Measurements from ENCODE around the gene PKLR. TPM values are rescaled to one million over a fixed set of nuclear protein-coding genes. Genes with fewer than 3 reads are reported as not detected.

PKLR gene
- total and polyA plus RNA-seq, 2 of the 8 experiments (the other 6 are each of a cell fraction or from before 2014, with no cell fraction given): 2.3 to 7.5 TPM

GRCh38 chr1:155297384-155297783 lies 3.9 kb downstream of the PKLR start (continued):
- no peak for TF ChIP-seq CTCF (IDR thresholded peaks at IDR 0.05; ENCODE audit: control extremely low read depth in 1 of 3, insufficient read depth in 1 of 3, low read depth in 1 of 3, low read length in 3 of 3)
- TF ChIP-seq RBBP5 (IDR thresholded peaks at IDR 0.05; ENCODE audit: borderline replicate concordance, low read depth, low read length): no peak
- no peak for TF ChIP-seq USF2 (IDR thresholded peaks at IDR 0.05; ENCODE audit: low read length)

Measured in H1 (cell line).